Gastrocnemius medialis (tissue), 4 donors: ENCODE measurements around the gene RYR3.

Source experiments
- POLR2A ChIP-seq, 2 donors: fragments of 450-650 bp; IDR thresholded peaks; one replicate each; pipeline ENCODE4 v1.6.1; 2017; ENCODE audit warnings: antibody characterized with exemption in 2 of 2, mild to moderate bottlenecking in 2 of 2, moderate library complexity in 2 of 2
- TF ChIP-seq, protein P1 (sequence below), 5 experiments: fragments of 450-650 bp in 3 of 5; fragments of 200-600 bp in 2 of 5; sonication (generic) in 2 of 5; IDR thresholded peaks in 4 of 5; conservative IDR thresholded peaks in 1 of 5; 1 replicate in 4 of 5; 2 replicates in 1 of 5; pipeline ENCODE4 v1.5.1; 2016 to 2019; ENCODE audit warnings: antibody characterized with exemption in 5 of 5, mild to moderate bottlenecking in 3 of 5, moderate library complexity in 3 of 5

DNA sequence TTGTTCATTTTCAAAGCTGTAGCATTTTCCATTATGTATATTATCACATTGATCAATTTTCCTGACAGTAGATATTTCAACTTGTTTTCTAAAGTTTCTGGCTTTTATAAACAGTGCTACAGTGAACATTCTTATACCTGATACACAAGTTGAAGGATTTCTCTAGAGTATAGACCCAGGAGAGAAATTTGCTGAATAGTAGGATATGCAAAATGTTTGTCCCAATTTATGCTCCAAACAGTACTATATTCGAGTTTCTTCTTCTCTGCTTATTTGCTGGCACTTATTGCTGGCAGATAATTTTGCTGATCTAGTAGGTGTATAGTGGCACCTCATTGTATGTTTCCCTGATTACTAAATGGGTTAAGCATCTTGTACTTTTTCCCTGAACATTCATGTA lies 540.3 kb downstream of the RYR3 start:
- TF ChIP-seq, protein P1, sequence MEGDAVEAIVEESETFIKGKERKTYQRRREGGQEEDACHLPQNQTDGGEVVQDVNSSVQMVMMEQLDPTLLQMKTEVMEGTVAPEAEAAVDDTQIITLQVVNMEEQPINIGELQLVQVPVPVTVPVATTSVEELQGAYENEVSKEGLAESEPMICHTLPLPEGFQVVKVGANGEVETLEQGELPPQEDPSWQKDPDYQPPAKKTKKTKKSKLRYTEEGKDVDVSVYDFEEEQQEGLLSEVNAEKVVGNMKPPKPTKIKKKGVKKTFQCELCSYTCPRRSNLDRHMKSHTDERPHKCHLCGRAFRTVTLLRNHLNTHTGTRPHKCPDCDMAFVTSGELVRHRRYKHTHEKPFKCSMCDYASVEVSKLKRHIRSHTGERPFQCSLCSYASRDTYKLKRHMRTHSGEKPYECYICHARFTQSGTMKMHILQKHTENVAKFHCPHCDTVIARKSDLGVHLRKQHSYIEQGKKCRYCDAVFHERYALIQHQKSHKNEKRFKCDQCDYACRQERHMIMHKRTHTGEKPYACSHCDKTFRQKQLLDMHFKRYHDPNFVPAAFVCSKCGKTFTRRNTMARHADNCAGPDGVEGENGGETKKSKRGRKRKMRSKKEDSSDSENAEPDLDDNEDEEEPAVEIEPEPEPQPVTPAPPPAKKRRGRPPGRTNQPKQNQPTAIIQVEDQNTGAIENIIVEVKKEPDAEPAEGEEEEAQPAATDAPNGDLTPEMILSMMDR (IDR thresholded peaks at IDR 0.05 in 4 of 5, conservative IDR thresholded peaks at IDR 0.05 in 1 of 5): no peak
- TF ChIP-seq POLR2A (IDR thresholded peaks at IDR 0.05): no peak
